ENCODE measurements around the gene PYGL. TPM values are rescaled to one million over a fixed set of nuclear protein-coding genes. Genes with fewer than 3 reads are reported as not detected.

Gene PYGL
- total RNA-seq, 1 donor from 2014 or later, result 21.1 TPM

DNA sequence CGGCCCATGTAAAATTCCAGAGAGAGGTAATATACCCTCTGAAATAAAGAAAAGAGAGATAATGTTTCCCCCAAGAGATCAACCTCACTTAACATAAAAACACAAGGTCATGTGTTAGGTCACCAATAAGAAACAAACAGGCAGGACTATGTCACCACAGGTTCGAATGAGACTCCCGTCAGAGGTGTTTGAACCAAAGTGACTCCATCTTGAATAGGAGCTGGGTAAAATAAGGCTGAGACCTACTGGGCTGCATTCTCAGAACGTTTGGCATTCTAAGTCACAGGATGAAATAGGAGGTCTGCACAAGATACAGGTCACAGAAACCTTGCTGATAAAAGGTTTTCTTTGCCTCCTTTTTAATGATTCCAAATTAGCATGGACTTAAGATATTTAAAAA, 6.5 kb downstream of the PYGL start:
- no peak for DNase-seq (ENCODE audit: low spot score)
- TF ChIP-seq, protein P1, sequence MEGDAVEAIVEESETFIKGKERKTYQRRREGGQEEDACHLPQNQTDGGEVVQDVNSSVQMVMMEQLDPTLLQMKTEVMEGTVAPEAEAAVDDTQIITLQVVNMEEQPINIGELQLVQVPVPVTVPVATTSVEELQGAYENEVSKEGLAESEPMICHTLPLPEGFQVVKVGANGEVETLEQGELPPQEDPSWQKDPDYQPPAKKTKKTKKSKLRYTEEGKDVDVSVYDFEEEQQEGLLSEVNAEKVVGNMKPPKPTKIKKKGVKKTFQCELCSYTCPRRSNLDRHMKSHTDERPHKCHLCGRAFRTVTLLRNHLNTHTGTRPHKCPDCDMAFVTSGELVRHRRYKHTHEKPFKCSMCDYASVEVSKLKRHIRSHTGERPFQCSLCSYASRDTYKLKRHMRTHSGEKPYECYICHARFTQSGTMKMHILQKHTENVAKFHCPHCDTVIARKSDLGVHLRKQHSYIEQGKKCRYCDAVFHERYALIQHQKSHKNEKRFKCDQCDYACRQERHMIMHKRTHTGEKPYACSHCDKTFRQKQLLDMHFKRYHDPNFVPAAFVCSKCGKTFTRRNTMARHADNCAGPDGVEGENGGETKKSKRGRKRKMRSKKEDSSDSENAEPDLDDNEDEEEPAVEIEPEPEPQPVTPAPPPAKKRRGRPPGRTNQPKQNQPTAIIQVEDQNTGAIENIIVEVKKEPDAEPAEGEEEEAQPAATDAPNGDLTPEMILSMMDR (IDR thresholded peaks at IDR 0.05; ENCODE audit: unreplicated experiment), result no peak
- H3K27me3 Mint-ChIP-seq (ENCODE audit: unreplicated experiment), result peaks cover 2% of the 10 kb centered on the region
- H3K27ac Mint-ChIP-seq (ENCODE audit: unreplicated experiment), result no peak overlapping the region
- peaks cover 4% of the 10 kb centered on the region for H3K36me3 Mint-ChIP-seq (ENCODE audit: low read depth, unreplicated experiment)
- H3K4me3 Mint-ChIP-seq (ENCODE audit: unreplicated experiment), result no peak overlapping the region
- no peaks in the 10 kb centered on the region for H3K4me1 Mint-ChIP-seq (ENCODE audit: unreplicated experiment)
- no peaks in the 10 kb centered on the region for H3K9me3 Mint-ChIP-seq (ENCODE audit: unreplicated experiment)

DNA sequence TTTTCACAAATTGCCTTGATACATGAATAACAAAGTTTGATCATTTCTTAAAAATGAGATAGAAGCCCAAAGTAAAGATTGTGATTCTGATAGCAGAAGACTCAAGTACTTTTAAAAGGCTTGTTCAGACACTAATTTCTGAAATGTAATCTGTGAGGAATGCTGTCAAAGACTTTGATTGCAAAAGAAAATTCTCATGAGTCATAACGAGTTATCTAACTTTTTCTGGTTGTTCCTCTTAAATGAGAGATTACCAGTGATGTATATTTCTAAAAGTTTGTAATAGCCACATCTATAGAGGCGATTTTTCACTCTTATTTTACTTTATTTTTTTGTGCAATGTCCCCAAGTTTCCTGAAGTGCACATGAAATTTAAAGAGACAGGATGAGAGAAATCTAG, 7.0 kb downstream of the PYGL start:
- no peak for DNase-seq (ENCODE audit: low spot score)
- Mint-ChIP-seq H3K9me3 (ENCODE audit: unreplicated experiment) (no peaks in the 10 kb centered on the region), H3K4me3 (ENCODE audit: unreplicated experiment) (no peak overlapping the region), H3K27me3 (ENCODE audit: unreplicated experiment) (peaks cover 2% of the 10 kb centered on the region), H3K4me1 (ENCODE audit: unreplicated experiment) (no peaks in the 10 kb centered on the region), H3K36me3 (ENCODE audit: low read depth, unreplicated experiment) (peaks cover 4% of the 10 kb centered on the region), H3K27ac (ENCODE audit: unreplicated experiment) (no peak overlapping the region)
- TF ChIP-seq, protein P1 (IDR thresholded peaks at IDR 0.05; ENCODE audit: unreplicated experiment), result no peak

DNA sequence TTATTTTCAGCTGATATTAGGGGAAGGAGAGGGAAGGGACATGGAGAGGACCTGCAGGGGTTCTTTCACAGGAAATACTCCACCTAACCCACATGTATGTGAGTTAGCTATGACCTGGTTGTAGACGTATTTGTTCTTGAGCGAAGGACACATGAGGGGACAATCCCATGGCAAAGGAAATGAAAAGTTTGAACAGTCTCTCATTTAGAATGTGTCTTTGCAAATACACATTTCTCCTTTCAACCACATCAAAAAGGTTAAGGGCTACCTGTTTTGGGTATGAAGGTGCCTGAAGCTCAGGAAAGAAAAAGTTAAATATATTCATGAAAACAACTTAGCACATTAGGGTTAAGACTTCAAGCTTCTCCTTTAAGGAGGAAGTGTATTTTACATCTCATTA, 7.4 kb downstream of the PYGL start:
- H3K27ac Mint-ChIP-seq (ENCODE audit: unreplicated experiment), result no peak overlapping the region
- DNase-seq (ENCODE audit: low spot score), result no peak
- H3K4me3 Mint-ChIP-seq (ENCODE audit: unreplicated experiment), result no peak overlapping the region
- H3K36me3 Mint-ChIP-seq (ENCODE audit: low read depth, unreplicated experiment), result peaks cover 3% of the 10 kb centered on the region
- no peaks in the 10 kb centered on the region for H3K9me3 Mint-ChIP-seq (ENCODE audit: unreplicated experiment)
- peaks cover 2% of the 10 kb centered on the region for H3K27me3 Mint-ChIP-seq (ENCODE audit: unreplicated experiment)
- H3K4me1 Mint-ChIP-seq (ENCODE audit: unreplicated experiment), result no peaks in the 10 kb centered on the region
- TF ChIP-seq, protein P1 (IDR thresholded peaks at IDR 0.05; ENCODE audit: unreplicated experiment), result no peak

DNA sequence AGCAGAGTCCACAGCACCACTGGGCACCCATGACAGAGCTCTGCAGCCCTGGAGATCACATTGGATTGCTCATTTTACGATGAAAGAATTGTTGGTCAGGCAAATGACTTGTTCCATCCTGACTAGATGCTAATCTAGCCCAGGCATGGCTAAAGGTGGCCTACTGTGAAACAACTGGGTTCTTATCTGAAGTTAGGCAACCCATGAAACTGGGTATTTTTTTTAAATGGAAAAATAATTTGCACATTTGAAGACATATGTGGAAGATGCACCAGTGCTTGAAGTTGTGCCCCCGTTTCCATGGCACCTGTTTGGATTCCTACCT, 8.3 kb downstream of the PYGL start:
- Mint-ChIP-seq H3K36me3 (ENCODE audit: low read depth, unreplicated experiment) (no peaks in the 10 kb centered on the region), H3K4me3 (ENCODE audit: unreplicated experiment) (no peak overlapping the region), H3K4me1 (ENCODE audit: unreplicated experiment) (no peaks in the 10 kb centered on the region), H3K27ac (ENCODE audit: unreplicated experiment) (no peak overlapping the region), H3K27me3 (ENCODE audit: unreplicated experiment) (no peaks in the 10 kb centered on the region), H3K9me3 (ENCODE audit: unreplicated experiment) (no peaks in the 10 kb centered on the region)
- DNase-seq (ENCODE audit: low spot score), result no peak
- TF ChIP-seq, protein P1 (IDR thresholded peaks at IDR 0.05; ENCODE audit: unreplicated experiment), result no peak

DNA sequence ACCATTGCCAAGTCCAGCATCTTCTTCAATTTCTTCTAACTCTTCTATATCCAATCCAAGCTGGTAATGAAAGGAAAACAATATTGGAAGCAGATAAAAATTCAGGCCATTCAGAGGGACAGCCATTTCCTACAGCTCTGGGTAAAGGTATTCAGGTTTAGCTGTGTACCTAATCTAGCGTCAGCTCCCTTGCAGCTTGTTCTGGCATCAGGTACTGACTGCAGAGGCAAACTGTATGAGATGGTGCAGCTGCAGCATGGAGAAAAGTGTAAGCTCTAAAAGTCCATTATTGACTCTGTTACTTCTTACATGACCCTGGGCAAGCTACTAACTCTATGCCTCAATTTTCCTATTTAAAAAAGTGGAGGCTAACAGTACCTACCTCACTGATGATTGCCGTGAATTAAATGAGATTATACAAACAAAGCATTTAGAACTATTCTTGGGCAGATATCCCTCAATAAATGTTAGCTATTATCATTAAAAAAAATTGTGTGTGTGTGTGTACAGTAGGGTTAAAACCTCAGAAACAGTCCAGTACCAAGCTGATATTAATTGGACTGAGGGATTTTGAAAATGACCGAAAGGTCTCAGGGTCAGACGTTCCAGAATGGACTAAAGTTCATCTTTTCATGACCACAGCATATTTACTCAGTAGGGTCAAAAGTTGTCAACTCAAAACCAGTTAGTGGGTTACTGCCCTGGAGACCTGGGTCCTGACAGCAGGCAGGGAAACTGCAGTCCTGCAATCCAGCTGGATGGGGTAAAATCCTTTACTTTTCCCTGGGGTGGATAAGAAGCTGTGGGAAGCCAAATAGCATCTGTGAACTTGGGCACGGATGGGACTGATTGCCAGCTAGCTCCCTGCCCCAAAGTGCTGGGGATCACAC, 8.9 kb downstream of the PYGL start:
- no peaks in the 10 kb centered on the region for H3K4me1 Mint-ChIP-seq (ENCODE audit: unreplicated experiment)
- H3K36me3 Mint-ChIP-seq (ENCODE audit: low read depth, unreplicated experiment), result peaks cover 3% of the 10 kb centered on the region
- no peak for DNase-seq (ENCODE audit: low spot score)
- no peak overlapping the region for H3K4me3 Mint-ChIP-seq (ENCODE audit: unreplicated experiment)
- H3K27ac Mint-ChIP-seq (ENCODE audit: unreplicated experiment), result no peak overlapping the region
- H3K9me3 Mint-ChIP-seq (ENCODE audit: unreplicated experiment), result no peaks in the 10 kb centered on the region
- TF ChIP-seq, protein P1 (IDR thresholded peaks at IDR 0.05; ENCODE audit: unreplicated experiment), result no peak
- H3K27me3 Mint-ChIP-seq (ENCODE audit: unreplicated experiment), result no peaks in the 10 kb centered on the region
